HG03571 (cell line): Measurements from ENCODE around the gene ANXA6.
A peak's percentile ranks its signal among the peaks of the same experiment; 100 is the strongest.

Experiments used
- ATAC-seq: cut with Tn5 transposase; IDR thresholded peaks from one replicate; pipeline ENCODE4 v1.9.1; 2021; ENCODE audit not compliant: unreplicated experiment

ANXA6 gene

GRCh38 chr5:151106043-151106442, 51.5 kb downstream of the ANXA6 start:
- ATAC-seq = no peak

- ATAC-seq = no peak
These were observed 52.0 kb downstream of the ANXA6 start for GRCh38 chr5:151105561-151105960.

GRCh38 chr5:151104795-151105194, 52.8 kb downstream of the ANXA6 start:
- ATAC-seq = no peak

- ATAC-seq = no peak
These were observed 55.8 kb downstream of the ANXA6 start for GRCh38 chr5:151101746-151102145.

GRCh38 chr5:151101151-151101550, 56.4 kb downstream of the ANXA6 start:
- no peak for ATAC-seq

GRCh38 chr5:151100681-151101080, 56.9 kb downstream of the ANXA6 start:
- no peak for ATAC-seq

- no peak for ATAC-seq
These were observed 58.8 kb downstream of the ANXA6 start for GRCh38 chr5:151098768-151099121.

- ATAC-seq = peak; percentile 38
These were observed 59.5 kb downstream of the ANXA6 start for GRCh38 chr5:151097820-151098767.

- no peak for ATAC-seq
These were observed 60.5 kb downstream of the ANXA6 start for GRCh38 chr5:151097061-151097460.

GRCh38 chr5:151096001-151096373, 61.6 kb downstream of the ANXA6 start:
- no peak for ATAC-seq

GRCh38 chr5:151095341-151096000, 62.1 kb downstream of the ANXA6 start:
- no peak for ATAC-seq

- no peak for ATAC-seq
These were observed 62.7 kb downstream of the ANXA6 start for GRCh38 chr5:151094852-151095245.

- ATAC-seq = peak; percentile 68
These were observed 63.3 kb downstream of the ANXA6 start for GRCh38 chr5:151094030-151094851.

- peak; percentile 13 for ATAC-seq
These were observed 64.1 kb downstream of the ANXA6 start for GRCh38 chr5:151093476-151093889.

GRCh38 chr5:151092762-151093161, 64.8 kb downstream of the ANXA6 start:
- no peak for ATAC-seq

- no peak for ATAC-seq
These were observed 67.9 kb downstream of the ANXA6 start for GRCh38 chr5:151089726-151090125.

- no peak for ATAC-seq
These were observed 68.6 kb downstream of the ANXA6 start for GRCh38 chr5:151088986-151089385.

GRCh38 chr5:151087486-151087885, 70.1 kb downstream of the ANXA6 start:
- ATAC-seq = no peak

- ATAC-seq = peak; percentile 74
These were observed 70.6 kb downstream of the ANXA6 start for GRCh38 chr5:151086905-151087360.

GRCh38 chr5:151086192-151086869, 71.2 kb downstream of the ANXA6 start:
- ATAC-seq = no peak
